SH-SY5Y (cell line): ENCODE data around the gene DDX5.

Experiments used
- GATA2 ChIP-seq: IDR thresholded peaks from 2 replicates; pipeline ENCODE4 v1.6.1; 2011; ENCODE audit warnings: mild to moderate bottlenecking, low read depth, low read length
- GATA3 ChIP-seq: IDR thresholded peaks from 2 replicates; pipeline ENCODE4 v1.6.1; 2011; ENCODE audit warnings: low read depth, mild to moderate bottlenecking, low read length, moderate library complexity

DDX5 gene

DNA sequence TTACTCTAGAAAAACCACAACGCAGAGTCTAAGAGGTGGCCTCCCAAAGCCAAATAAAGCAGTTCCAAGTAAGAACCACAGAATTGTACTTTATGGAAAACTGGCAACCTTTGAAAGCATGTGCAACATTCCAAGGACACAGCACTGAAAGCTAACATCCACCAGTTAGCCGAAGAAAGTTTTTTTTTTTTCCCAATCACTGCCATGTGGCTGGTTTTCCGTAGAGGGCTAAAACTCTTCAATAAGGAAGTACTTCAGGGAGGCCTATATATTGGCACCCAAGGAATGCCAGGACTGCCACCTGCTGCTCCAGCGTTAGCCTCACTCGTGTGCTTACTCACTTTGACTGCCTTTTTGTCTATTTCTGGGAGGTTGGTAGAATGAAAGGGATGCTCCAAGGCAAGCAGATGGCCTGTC is 25.9 kb upstream of the DDX5 start:
- no peak for TF ChIP-seq GATA2
- no peak for TF ChIP-seq GATA3

- TF ChIP-seq GATA2 (no peak), GATA3 (no peak)
Measured at GRCh38 chr17:64529221-64529620, 23.1 kb upstream of the DDX5 start.

DNA sequence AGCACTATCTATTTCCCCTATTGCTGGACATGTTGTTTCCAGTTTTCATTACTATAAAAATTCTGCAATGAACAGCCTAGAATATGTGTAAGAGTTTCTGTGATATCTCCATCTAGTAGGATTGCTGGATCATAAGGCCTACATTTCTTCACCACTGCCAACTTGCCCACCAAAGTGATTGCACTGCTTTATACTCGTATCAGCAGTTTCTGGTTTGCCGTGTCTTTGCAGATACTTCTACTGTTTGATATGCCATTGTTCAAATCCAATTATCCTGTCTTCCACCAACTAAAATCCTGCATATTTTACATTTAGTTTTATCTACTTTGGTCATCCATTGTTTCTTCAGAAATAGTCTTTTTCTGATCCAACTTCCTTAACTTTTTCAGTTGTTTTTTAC is 21.8 kb upstream of the DDX5 start:
- TF ChIP-seq GATA2 (no peak), GATA3 (no peak)

DNA sequence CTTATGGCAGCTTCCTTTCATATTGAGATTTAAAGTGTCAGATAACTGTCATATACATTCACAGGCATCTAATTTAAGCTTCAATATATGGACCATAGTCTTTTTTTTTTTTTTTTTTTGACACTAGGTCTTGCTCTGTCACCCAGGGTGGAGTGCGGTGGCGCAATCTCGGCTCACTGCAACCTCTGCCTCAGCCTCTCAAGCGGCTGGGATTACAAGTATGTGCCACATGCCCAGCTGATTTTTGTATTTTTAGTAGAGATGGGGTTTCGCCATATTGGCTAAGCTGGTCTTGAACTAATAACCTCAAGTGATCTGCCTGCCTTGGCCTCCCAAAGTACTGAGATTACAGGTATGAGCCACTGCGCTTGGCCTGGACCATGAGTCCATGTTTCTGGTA is 14.3 kb upstream of the DDX5 start:
- TF ChIP-seq GATA3 (no peak), GATA2 (no peak)

DNA sequence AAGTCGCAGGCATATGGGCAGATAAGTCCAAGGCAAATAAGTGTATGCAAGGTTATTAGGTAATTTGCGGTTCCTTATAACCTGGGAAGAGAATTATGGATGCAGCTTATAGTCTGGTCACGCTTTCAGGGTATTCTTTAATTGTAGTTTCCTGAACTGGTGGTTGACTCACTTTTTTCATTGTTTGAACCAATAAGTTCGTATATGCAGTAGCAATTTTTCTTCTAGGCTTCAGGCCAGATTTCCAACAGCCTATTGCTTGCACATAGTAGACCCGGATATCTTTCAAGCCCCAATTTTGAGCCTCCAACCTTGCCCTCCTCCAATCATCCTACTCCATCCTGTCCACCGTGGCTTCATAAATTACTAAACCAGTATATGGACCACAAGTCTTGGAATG is 13.5 kb upstream of the DDX5 start:
- TF ChIP-seq GATA2 (no peak), GATA3 (no peak)

DNA sequence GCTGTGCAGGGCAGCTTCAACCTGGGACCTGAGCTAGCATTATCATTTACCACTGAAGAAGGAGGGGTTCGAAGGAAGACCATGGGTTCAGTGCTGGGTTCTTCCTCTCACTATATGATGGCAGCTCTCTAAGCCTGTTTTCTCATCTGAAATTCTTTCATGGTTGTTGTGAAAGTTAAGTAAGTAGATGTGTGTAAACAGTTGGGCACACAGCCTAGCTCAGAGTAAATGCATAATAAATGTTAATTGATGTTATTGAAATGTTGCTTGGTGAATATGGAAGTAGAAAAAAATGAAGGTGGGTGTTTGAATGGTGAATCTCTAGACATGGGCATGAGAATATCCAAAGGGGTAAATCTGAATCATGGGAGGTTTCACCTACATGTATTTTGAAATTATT is 9.7 kb upstream of the DDX5 start:
- TF ChIP-seq GATA2 (no peak), GATA3 (no peak)

DNA sequence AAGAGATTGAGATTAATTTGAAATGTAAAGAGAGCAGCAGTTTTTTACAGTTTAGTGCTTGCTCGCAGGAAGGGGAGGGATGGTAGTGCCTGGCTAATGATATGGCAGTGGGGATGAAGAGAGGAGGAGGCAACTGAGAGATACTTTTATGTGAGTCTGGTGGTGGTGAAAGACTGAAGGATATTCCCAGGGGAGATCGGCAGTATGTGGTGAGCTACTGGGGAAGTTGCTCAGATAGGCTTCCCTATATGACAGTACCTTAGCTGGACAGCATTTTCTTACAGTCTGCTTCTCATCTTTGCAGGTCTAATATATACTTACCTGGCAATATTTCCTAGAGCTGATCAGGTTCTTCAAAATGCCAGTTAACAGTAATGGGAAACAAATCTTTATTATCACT is 9.3 kb upstream of the DDX5 start:
- TF ChIP-seq GATA3 (no peak), GATA2 (no peak)

GRCh38 chr17:64509179-64509578 is 3.1 kb upstream of the DDX5 start:
- TF ChIP-seq GATA3, result no peak
- TF ChIP-seq GATA2, result no peak

DNA sequence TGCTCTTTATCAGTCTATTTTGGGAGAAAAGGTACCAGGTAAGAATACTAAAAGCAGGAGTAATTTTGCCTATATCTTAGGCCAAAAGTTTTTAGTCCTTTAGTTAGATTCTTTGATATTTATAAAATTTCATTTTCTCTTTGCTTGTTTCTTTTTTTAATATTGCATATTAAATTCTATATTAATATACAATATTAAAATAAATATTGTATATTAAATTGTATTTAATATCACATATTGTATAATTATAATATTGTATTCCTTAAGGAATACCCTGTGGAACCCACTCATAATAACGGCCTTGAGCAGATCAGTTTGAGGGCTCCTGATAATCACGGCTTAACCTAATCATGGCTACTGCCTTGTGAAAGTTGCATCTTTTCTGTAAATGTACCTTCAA is 2.6 kb upstream of the DDX5 start:
- no peak for TF ChIP-seq GATA2

DNA sequence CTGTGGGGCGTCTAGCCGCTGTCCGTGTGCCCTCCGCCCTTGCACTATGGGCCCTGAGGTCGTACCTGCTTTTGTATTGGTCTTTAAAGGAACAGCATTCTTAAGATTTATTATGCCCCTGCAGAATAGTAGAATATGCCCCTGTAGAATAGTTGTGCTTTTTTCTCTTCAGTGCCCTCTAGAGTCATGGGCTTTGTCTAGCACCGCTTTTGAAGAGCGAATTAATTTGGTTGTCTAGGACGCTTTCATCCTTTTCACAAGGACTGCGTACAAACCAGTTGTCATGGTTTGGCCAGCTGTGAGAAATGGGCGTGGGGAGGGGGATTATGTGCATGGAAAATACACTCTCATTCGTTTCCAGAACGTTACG is 1.3 kb upstream of the DDX5 start:
- TF ChIP-seq GATA3 (no peak), GATA2 (no peak)

DNA sequence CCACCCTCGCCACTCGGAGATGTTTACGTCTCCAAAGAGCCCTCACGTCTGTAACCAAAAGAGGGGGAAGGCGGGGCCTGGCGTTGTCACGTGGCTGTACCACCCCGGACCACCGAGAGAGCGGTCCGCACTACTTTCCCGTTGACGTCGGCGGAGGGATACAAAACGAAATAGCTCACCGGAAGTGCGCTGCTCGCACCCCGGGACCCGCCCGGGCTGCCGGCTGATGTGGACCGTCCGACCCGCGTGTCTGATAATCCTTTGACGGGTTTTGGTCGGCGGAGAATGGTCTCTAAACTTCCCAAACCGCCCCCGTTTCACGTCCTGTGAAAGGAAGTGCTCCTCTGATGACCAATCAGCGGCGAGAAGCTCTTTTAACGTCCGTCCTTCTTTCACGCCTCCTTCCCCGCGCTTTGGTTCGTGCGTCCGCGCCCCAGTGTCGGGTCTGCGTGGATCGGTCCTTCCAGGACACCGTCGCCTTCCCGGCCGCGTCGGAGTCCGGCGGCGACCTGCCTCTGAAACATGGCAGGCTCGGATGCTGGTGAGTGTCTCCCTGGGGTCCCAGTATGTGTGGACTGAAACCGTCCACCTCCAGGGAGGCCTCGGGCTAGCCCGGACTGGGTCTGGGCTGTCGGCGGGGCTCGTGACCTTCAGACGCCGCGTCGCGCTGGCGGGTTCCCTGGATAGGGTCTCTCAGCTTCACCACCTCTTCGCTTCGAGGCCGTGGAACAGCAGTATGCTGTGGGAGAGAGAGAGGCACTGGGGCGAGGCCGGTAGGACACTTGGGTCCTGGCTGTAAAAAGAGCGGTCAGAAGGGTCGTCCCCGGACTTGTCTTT is 705 bp upstream of the DDX5 start, which contains the start of gene CEP95:
Gene CEP95, plus strand, starts transcription at position 402 of the 837 bp plus-strand sequence. Its CDS starts 121 bp downstream, at position 523.
- TF ChIP-seq GATA3 (no peak), GATA2 (no peak)

DNA sequence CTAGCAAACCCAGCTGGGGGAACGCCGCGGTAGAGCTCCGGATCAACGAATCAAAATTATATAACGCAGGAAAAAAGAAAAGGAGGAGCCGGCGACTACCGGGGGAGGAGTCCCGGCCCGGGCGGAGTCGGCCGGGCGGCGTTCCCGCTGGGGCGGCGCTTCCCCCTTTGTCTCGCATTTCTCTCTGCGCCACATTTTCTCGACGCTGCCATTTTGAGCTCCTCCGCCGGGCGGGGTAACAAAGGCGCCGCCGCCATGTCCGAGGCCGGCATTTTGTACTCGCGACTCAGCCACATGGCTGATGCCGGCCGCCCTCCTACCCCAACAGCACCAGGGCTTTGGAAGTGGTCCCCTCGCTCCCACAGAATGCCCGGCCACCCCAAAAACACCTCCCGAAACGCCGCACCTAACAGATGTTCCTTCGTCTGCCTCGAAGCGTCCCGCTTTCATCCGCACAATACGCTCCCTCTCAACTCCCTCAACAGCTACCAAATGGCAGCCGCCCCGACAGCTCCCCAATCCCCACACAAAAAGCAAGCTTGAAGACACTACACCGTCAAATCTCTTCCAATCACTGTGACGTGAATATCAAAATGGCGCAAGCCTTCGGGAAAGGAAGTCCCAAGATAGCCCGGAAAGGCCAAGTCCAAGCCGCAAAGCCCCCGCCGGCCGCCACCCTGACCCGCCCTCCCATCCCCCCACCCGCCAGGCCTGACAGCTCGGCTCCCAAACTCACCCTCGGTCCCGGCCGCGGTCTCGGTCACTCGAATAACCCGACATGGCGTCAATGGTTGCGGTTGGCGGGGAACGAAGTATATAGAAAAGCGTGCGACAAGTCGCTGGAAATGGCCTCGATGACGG is 519 bp downstream of the DDX5 start:
- TF ChIP-seq GATA2 (no peak), GATA3 (no peak)

- no peak for TF ChIP-seq GATA3
- TF ChIP-seq GATA2, result no peak
Measured at GRCh38 chr17:64504769-64505339, 1.2 kb downstream of the DDX5 start.
